Measurements from ENCODE around the gene UPP2. TPM values are rescaled to one million over a fixed set of nuclear protein-coding genes. Genes with fewer than 3 reads are reported as not detected.

The UPP2 gene
- total RNA-seq, 1 experiment from 2014 or later = not detected

- Histone ChIP-seq H3K4me1 (ENCODE audit: insufficient read depth, low read length, poor library complexity, severe bottlenecking) (no peaks in the 10 kb centered on the region), H3K36me3 (ENCODE audit: insufficient read depth, low read length, poor library complexity, severe bottlenecking) (no peaks in the 10 kb centered on the region), H3K9me3 (ENCODE audit: low read depth, low read length, poor library complexity, severe bottlenecking) (no peaks in the 10 kb centered on the region), H3K27ac (ENCODE audit: low read depth, low read length, poor library complexity, severe bottlenecking) (no peak overlapping the region), H3K27me3 (replicated peaks; ENCODE audit: insufficient read depth, low read depth, low read length, poor library complexity) (no peaks in the 10 kb centered on the region), H3K4me3 (ENCODE audit: low read depth, low read length, poor library complexity, severe bottlenecking) (no peak overlapping the region)
- intact Hi-C loops (cut with micrococcal nuclease; ENCODE audit: unreplicated experiment) = no loop called here
- DNase-seq (ENCODE audit: low spot score) = no peak
- CTCF ChIA-PET = no interaction called here
- TF ChIP-seq CTCF (conservative IDR thresholded peaks at IDR 0.05; ENCODE audit: low read depth, low read length) = no peak
- TF ChIP-seq EZH2 (IDR thresholded peaks at IDR 0.05; ENCODE audit: borderline replicate concordance, low read depth, low read length, poor library complexity, severe bottlenecking) = no peak
- no TSS peak for BruUV-seq (replicated peaks)
- POLR2A ChIA-PET (ENCODE audit: low non-redundant PET) = no interaction called here
Measured at GRCh38 chr2:158114516-158114915, 12.8 kb downstream of the UPP2 start.

- POLR2A ChIA-PET (ENCODE audit: low non-redundant PET) = no interaction called here
- no peaks in the 10 kb centered on the region for H3K9me3 ChIP-seq (ENCODE audit: low read depth, low read length, poor library complexity, severe bottlenecking)
- H3K4me1 ChIP-seq (ENCODE audit: insufficient read depth, low read length, poor library complexity, severe bottlenecking) = no peaks in the 10 kb centered on the region
- TF ChIP-seq CTCF (conservative IDR thresholded peaks at IDR 0.05; ENCODE audit: low read depth, low read length) = no peak
- TF ChIP-seq EZH2 (IDR thresholded peaks at IDR 0.05; ENCODE audit: borderline replicate concordance, low read depth, low read length, poor library complexity, severe bottlenecking) = no peak
- intact Hi-C loops (cut with micrococcal nuclease; ENCODE audit: unreplicated experiment) = no loop called here
- BruUV-seq (replicated peaks) = no TSS peak
- H3K36me3 ChIP-seq (ENCODE audit: insufficient read depth, low read length, poor library complexity, severe bottlenecking) = no peaks in the 10 kb centered on the region
- CTCF ChIA-PET = no interaction called here
- H3K27ac ChIP-seq (ENCODE audit: low read depth, low read length, poor library complexity, severe bottlenecking) = no peak overlapping the region
- no peak overlapping the region for H3K4me3 ChIP-seq (ENCODE audit: low read depth, low read length, poor library complexity, severe bottlenecking)
- no peaks in the 10 kb centered on the region for H3K27me3 ChIP-seq (replicated peaks; ENCODE audit: insufficient read depth, low read depth, low read length, poor library complexity)
- no peak for DNase-seq (ENCODE audit: low spot score)
Measured at GRCh38 chr2:158115202-158115767, 13.6 kb downstream of the UPP2 start.

DNA sequence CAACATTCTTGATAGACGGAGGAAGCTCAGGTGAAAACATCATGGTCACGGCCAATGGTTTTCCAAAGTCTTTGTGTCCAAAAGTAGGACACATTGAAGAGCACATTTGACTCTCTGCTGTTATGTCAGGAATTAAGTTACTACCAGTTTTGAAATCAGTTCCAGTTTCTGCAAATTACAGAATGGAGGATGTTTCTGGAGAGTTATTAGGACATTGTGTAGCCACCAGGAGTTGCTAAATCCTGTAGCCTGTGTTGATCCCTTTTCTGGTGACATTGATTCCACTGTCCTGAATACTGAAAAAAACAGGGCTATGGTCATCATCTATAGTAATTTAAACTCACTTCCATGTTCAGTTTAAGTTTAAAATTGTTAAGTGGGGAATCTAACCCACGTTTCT lies 15.3 kb downstream of the UPP2 start:
- ChIA-PET CTCF (no interaction called here), POLR2A (ENCODE audit: low non-redundant PET) (interaction anchor here (0.6 kb wide), 1 partner anchor 12 kb away, joined by 4 read pairs; no protein-coding TSS in a partner anchor)
- TF ChIP-seq CTCF (conservative IDR thresholded peaks at IDR 0.05; ENCODE audit: low read depth, low read length) (no peak), EZH2 (IDR thresholded peaks at IDR 0.05; ENCODE audit: borderline replicate concordance, low read depth, low read length, poor library complexity, severe bottlenecking) (no peak)
- BruUV-seq (replicated peaks) = no TSS peak
- Histone ChIP-seq H3K4me1 (ENCODE audit: insufficient read depth, low read length, poor library complexity, severe bottlenecking) (no peaks in the 10 kb centered on the region), H3K27me3 (replicated peaks; ENCODE audit: insufficient read depth, low read depth, low read length, poor library complexity) (no peaks in the 10 kb centered on the region), H3K9me3 (ENCODE audit: low read depth, low read length, poor library complexity, severe bottlenecking) (no peaks in the 10 kb centered on the region), H3K36me3 (ENCODE audit: insufficient read depth, low read length, poor library complexity, severe bottlenecking) (no peaks in the 10 kb centered on the region), H3K27ac (ENCODE audit: low read depth, low read length, poor library complexity, severe bottlenecking) (no peak overlapping the region), H3K4me3 (ENCODE audit: low read depth, low read length, poor library complexity, severe bottlenecking) (no peak overlapping the region)
- no peak for DNase-seq (ENCODE audit: low spot score)
- intact Hi-C loops (cut with micrococcal nuclease; ENCODE audit: unreplicated experiment) = no loop called here

All from A673 (cell line).